Thyroid gland (tissue), 4 donors: ENCODE data around the gene ZNF556.

ENCODE experiments used
- CTCF ChIP-seq, 6 experiments: fragments of 200-600 bp in 3 of 6; fragments of 450-650 bp in 3 of 6; sonication (generic) in 3 of 6; IDR thresholded peaks; one replicate each; pipeline ENCODE4 v1.5.1; 2016 to 2019; ENCODE audit warnings: antibody characterized with exemption in 6 of 6, mild to moderate bottlenecking in 2 of 6, inconsistent platforms in 1 of 6, moderate library complexity in 1 of 6
- POLR2A ChIP-seq, 2 donors: fragments of 450-650 bp; IDR thresholded peaks; one replicate each; pipeline ENCODE4 v1.6.1; 2017; ENCODE audit warnings: antibody characterized with exemption in 2 of 2, mild to moderate bottlenecking in 2 of 2, moderate library complexity in 1 of 2

- TF ChIP-seq CTCF (IDR thresholded peaks at IDR 0.05), result no peak
- no peak for TF ChIP-seq POLR2A (IDR thresholded peaks at IDR 0.05)
Observed at GRCh38 chr19:2834294-2834871, 32.8 kb upstream of the ZNF556 start.
